Karpas-422 (cell line): ENCODE data around the gene KCNQ1. TPM values are rescaled to one million over a fixed set of nuclear protein-coding genes. Genes with fewer than 3 reads are reported as not detected.

ENCODE experiments used
- DNase-seq: peaks from one replicate; pipeline ENCODE4 v3.0.0-alpha.2; 2015
- H2AFZ ChIP-seq: fragments of 200-600 bp; sonication (generic); 2 replicates; pipeline ENCODE4 v1.6.1; 2014; ENCODE audit warnings: antibody characterized with exemption, low read length, mixed read lengths
- H3K27ac ChIP-seq: fragments of 200-600 bp; sonication (generic); 2 replicates; pipeline ENCODE4 v1.5.1; 2014; ENCODE audit warnings: mild to moderate bottlenecking, low read length, moderate library complexity
- H3K27me3 ChIP-seq: fragments of 200-600 bp; sonication (generic); 2 replicates; pipeline ENCODE4 v1.6.1; 2014; ENCODE audit warnings: low read length, mixed read lengths
- H3K36me3 ChIP-seq: fragments of 200-600 bp; sonication (generic); 2 replicates; pipeline ENCODE4 v1.6.1; 2014; ENCODE audit warnings: low read length, mixed read lengths; ENCODE audit not compliant: insufficient read depth
- H3K4me1 ChIP-seq: fragments of 200-600 bp; sonication (generic); 2 replicates; pipeline ENCODE4 v1.6.1; 2014; ENCODE audit warnings: mild to moderate bottlenecking, low read length, mixed read lengths
- H3K4me2 ChIP-seq: fragments of 200-600 bp; sonication (generic); 2 replicates; pipeline ENCODE4 v1.6.1; 2014; ENCODE audit warnings: low read length, low read depth, mild to moderate bottlenecking; ENCODE audit not compliant: poor library complexity, severe bottlenecking
- H3K4me3 ChIP-seq: fragments of 200-600 bp; sonication (generic); 2 replicates; pipeline ENCODE4 v1.5.1; 2014; ENCODE audit warnings: mild to moderate bottlenecking, antibody characterized with exemption, low read length, mixed read lengths
- H3K79me2 ChIP-seq: fragments of 200-600 bp; sonication (generic); 2 replicates; pipeline ENCODE4 v1.6.1; 2014; ENCODE audit warnings: mild to moderate bottlenecking, low read length, mixed read lengths
- H3K9ac ChIP-seq: fragments of 200-600 bp; sonication (generic); 2 replicates; pipeline ENCODE4 v1.6.0; 2014; ENCODE audit warnings: low read length
- H3K9me2 ChIP-seq: fragments of 200-600 bp; sonication (generic), shearing (Covaris generic); replicated peaks from 2 replicates; pipeline ENCODE4 v1.6.0; 2014; ENCODE audit warnings: mild to moderate bottlenecking, low read length, moderate library complexity; ENCODE audit not compliant: insufficient read depth
- H3K9me3 ChIP-seq: fragments of 300-700, 200-600 bp; sonication (generic); 2 replicates; pipeline ENCODE4 v1.6.1; 2014; ENCODE audit warnings: low read length, mixed read lengths
- H4K20me1 ChIP-seq: fragments of 200-600 bp; sonication (generic); 2 replicates; pipeline ENCODE4 v1.6.1; 2014; ENCODE audit warnings: mild to moderate bottlenecking, antibody characterized with exemption, low read length, low read depth; ENCODE audit not compliant: insufficient read depth
- total RNA-seq: library from RNA; depleted of rRNA; stranded (reverse); fragments of >200 nt; shearing (Covaris generic); gene quantifications from 2 replicates; pipeline ENCODE4 v1.2.3, GENCODE V29; 2014; ENCODE audit warnings: low replicate concordance

Gene KCNQ1
- total RNA-seq, 1 experiment from 2014 or later = not detected

GRCh38 chr11:2713094-2713493 lies 268.3 kb downstream of the KCNQ1 start:
- no peak for DNase-seq
- Histone ChIP-seq H3K27me3 (no peaks in the 10 kb centered on the region), H3K36me3 (no peaks in the 10 kb centered on the region), H3K79me2 (no peaks in the 10 kb centered on the region), H3K9me2 (no peaks in the 10 kb centered on the region), H3K4me2 (no peak overlapping the region), H3K9ac (no peak overlapping the region), H3K9me3 (no peaks in the 10 kb centered on the region), H3K27ac (no peak overlapping the region), H4K20me1 (no peaks in the 10 kb centered on the region), H2AFZ (no peak overlapping the region), H3K4me1 (no peaks in the 10 kb centered on the region), H3K4me3 (no peak overlapping the region)

GRCh38 chr11:2713661-2714462 lies 269.1 kb downstream of the KCNQ1 start:
- Histone ChIP-seq H3K79me2 (no peaks in the 10 kb centered on the region), H3K9me2 (no peaks in the 10 kb centered on the region), H3K27me3 (no peaks in the 10 kb centered on the region), H4K20me1 (no peaks in the 10 kb centered on the region), H3K36me3 (no peaks in the 10 kb centered on the region), H3K27ac (no peak overlapping the region), H3K9me3 (no peaks in the 10 kb centered on the region), H3K4me3 (no peak overlapping the region), H3K4me2 (no peak overlapping the region), H2AFZ (no peak overlapping the region), H3K4me1 (no peaks in the 10 kb centered on the region), H3K9ac (no peak overlapping the region)
- DNase-seq = no peak

GRCh38 chr11:2714463-2714800 lies 269.6 kb downstream of the KCNQ1 start:
- DNase-seq = no peak
- Histone ChIP-seq H3K36me3 (no peaks in the 10 kb centered on the region), H3K9ac (no peak overlapping the region), H3K79me2 (no peaks in the 10 kb centered on the region), H3K9me3 (no peaks in the 10 kb centered on the region), H4K20me1 (no peaks in the 10 kb centered on the region), H3K4me3 (no peak overlapping the region), H3K4me2 (no peak overlapping the region), H3K27ac (no peak overlapping the region), H3K4me1 (no peaks in the 10 kb centered on the region), H3K27me3 (no peaks in the 10 kb centered on the region), H2AFZ (no peak overlapping the region), H3K9me2 (no peaks in the 10 kb centered on the region)

- Histone ChIP-seq H4K20me1 (no peaks in the 10 kb centered on the region), H3K36me3 (no peaks in the 10 kb centered on the region), H3K27me3 (no peaks in the 10 kb centered on the region), H3K79me2 (no peaks in the 10 kb centered on the region), H2AFZ (no peak overlapping the region), H3K4me2 (no peak overlapping the region), H3K4me3 (no peak overlapping the region), H3K9me2 (no peaks in the 10 kb centered on the region), H3K9ac (no peak overlapping the region), H3K9me3 (no peaks in the 10 kb centered on the region), H3K4me1 (no peaks in the 10 kb centered on the region), H3K27ac (no peak overlapping the region)
- DNase-seq = no peak
Observed at GRCh38 chr11:2714871-2715270, 270.1 kb downstream of the KCNQ1 start.

- no peak overlapping the region for H3K27ac ChIP-seq
- H2AFZ ChIP-seq = no peak overlapping the region
- no peaks in the 10 kb centered on the region for H3K27me3 ChIP-seq
- H3K9me3 ChIP-seq = no peaks in the 10 kb centered on the region
- H3K9ac ChIP-seq = no peak overlapping the region
- no peaks in the 10 kb centered on the region for H3K36me3 ChIP-seq
- H3K79me2 ChIP-seq = no peaks in the 10 kb centered on the region
- DNase-seq = no peak
- no peak overlapping the region for H3K4me3 ChIP-seq
- no peaks in the 10 kb centered on the region for H3K9me2 ChIP-seq
- no peaks in the 10 kb centered on the region for H4K20me1 ChIP-seq
- H3K4me1 ChIP-seq = no peaks in the 10 kb centered on the region
- H3K4me2 ChIP-seq = no peak overlapping the region
Observed at GRCh38 chr11:2715716-2716350, 271.0 kb downstream of the KCNQ1 start.

GRCh38 chr11:2716376-2717095 lies 271.7 kb downstream of the KCNQ1 start:
- Histone ChIP-seq H3K4me1 (no peaks in the 10 kb centered on the region), H3K4me3 (no peak overlapping the region), H3K9ac (no peak overlapping the region), H2AFZ (no peak overlapping the region), H3K4me2 (no peak overlapping the region), H3K9me2 (no peaks in the 10 kb centered on the region), H3K27me3 (no peaks in the 10 kb centered on the region), H3K9me3 (no peaks in the 10 kb centered on the region), H3K36me3 (no peaks in the 10 kb centered on the region), H3K27ac (no peak overlapping the region), H3K79me2 (no peaks in the 10 kb centered on the region), H4K20me1 (no peaks in the 10 kb centered on the region)
- no peak for DNase-seq

GRCh38 chr11:2717561-2718325 lies 272.9 kb downstream of the KCNQ1 start:
- Histone ChIP-seq H3K4me3 (no peak overlapping the region), H3K27ac (no peak overlapping the region), H3K9me2 (no peaks in the 10 kb centered on the region), H2AFZ (no peak overlapping the region), H3K27me3 (no peaks in the 10 kb centered on the region), H3K36me3 (no peaks in the 10 kb centered on the region), H4K20me1 (no peaks in the 10 kb centered on the region), H3K4me1 (no peaks in the 10 kb centered on the region), H3K79me2 (no peaks in the 10 kb centered on the region), H3K9ac (no peak overlapping the region), H3K4me2 (no peak overlapping the region), H3K9me3 (no peaks in the 10 kb centered on the region)
- no peak for DNase-seq
